Measurements from ENCODE around the gene ACP2.
A peak's percentile ranks its signal among the peaks of the same experiment; 100 is the strongest.
"Not testable (repeated sequence)": the region's sequence is repeated elsewhere in the genome, so short reads cannot be mapped to it uniquely, and the experiment has no call there.

ACP2 gene

DNA sequence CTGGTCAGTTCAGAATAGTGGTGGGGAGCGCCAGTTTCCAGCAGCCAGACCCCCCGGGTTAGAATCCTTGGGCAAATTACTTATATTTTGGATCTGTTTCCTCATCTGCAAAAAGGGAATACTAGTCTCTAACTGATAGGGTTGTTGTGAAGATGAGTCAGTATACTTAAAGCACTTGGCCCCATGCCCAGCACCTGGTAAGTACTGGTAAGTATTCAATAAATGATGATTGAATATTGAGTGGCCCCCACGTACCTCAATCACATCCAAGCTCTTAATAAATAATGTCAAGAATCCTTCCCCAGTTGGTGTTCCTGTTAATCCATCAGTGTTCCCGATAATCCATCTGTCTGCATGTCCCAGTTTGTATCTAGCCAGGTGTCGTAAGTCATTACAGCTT, 12.1 kb downstream of the ACP2 start:
- Mint-ChIP-seq H3K27ac (peak overlapping the region in 1 of 2 donors; percentile 69), H3K27me3 (no peaks in the 10 kb centered on the region), H3K4me1 (peaks cover 57% of the 10 kb centered on the region), H3K4me3 (no peak overlapping the region), H3K9me3 (no peaks in the 10 kb centered on the region)
- DNase-seq (no peak), ATAC-seq (no peak)

DNA sequence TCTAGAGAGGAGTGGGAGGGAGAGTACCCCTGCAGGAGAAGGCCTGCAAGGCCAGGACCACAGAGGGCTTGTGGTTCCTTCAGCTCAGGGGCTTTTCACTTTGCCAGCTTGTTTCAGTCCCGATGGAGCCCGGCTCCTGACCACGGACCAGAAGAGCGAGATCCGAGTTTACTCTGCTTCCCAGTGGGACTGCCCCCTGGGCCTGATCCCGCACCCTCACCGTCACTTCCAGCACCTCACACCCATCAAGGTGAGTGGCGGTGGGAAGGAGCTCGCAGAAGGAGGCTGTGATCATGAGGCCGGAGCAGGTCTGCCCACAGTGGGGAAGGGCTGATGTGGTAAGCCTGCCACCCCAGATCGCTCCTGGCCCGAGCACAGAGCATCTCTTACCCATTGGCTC, 13.5 kb downstream of the ACP2 start:
- H3K27me3 Mint-ChIP-seq: no peaks in the 10 kb centered on the region
- ATAC-seq: peak; percentile 21
- DNase-seq: no peak
- peak overlapping the region in 1 of 2 donors; percentile 92 for H3K27ac Mint-ChIP-seq
- peak overlapping the region; percentile 43 to 64 for H3K4me3 Mint-ChIP-seq
- no peaks in the 10 kb centered on the region for H3K9me3 Mint-ChIP-seq
- peaks cover 55% of the 10 kb centered on the region for H3K4me1 Mint-ChIP-seq

DNA sequence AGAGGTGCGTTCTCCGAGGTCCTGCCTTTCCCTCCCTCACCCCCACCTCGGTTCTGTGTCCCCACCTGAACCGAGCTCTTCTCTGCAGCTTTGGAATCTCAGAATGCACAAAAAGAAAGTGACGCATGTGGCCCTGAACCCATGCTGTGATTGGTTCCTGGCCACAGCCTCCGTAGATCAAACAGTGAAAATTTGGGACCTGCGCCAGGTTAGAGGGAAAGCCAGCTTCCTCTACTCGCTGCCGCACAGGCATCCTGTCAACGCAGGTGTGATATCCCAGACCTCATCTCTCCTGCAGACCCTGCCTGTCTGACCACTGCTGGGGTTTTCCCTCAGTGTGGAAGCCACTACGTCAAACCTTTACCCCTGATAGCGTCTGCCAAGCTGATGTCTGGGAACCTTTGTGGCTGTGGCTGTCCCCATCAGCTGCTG, 13.9 kb downstream of the ACP2 start:
- no peaks in the 10 kb centered on the region for H3K9me3 Mint-ChIP-seq
- ATAC-seq (peak; percentile 88), DNase-seq (peak; percentile 26 to 63)
- peak overlapping the region; percentile 43 to 64 for H3K4me3 Mint-ChIP-seq
- no peaks in the 10 kb centered on the region for H3K27me3 Mint-ChIP-seq
- peak overlapping the region in 1 of 2 donors; percentile 97 for H3K27ac Mint-ChIP-seq
- H3K4me1 Mint-ChIP-seq: peaks cover 51% of the 10 kb centered on the region

DNA sequence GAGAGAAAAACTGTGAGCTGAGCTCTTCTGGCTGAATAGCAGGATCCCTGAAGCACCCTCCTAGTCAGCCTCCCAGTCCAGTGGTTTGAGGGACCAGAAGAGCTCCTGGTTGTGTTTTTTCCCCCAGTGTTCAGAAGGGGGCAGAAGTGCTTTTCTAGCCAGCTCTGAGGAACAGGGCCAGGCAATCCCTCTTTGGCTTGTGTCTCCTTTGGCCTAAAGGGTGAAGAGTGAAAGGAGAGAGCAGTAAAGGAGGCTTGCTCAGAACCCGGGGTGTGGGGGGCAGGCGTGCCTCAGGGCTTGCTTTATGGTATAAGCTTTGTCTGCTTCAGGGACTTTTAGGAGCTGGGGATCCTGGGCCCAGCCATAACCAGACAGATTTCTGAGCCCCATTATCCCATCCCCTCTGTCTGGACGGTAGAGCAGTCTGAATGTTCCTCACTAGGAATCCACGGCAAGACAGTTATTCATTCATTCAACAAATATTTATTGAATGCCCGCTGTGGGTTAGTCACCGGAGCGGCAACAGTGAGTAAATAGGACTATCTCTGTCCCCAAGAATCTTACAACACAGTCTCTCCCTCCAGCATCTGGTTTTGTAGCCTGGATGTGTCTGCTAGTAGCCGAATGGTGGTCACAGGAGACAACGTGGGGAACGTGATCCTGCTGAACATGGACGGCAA, 14.5 kb downstream of the ACP2 start:
- ATAC-seq (peak; percentile 55), DNase-seq (peak in 1 of 2 donors; percentile 23)
- Mint-ChIP-seq H3K27ac (peak overlapping the region; percentile 9 to 97), H3K9me3 (no peaks in the 10 kb centered on the region), H3K27me3 (no peaks in the 10 kb centered on the region), H3K4me1 (peaks cover 52% of the 10 kb centered on the region), H3K4me3 (peak overlapping the region in 1 of 2 donors; percentile 64)

DNA sequence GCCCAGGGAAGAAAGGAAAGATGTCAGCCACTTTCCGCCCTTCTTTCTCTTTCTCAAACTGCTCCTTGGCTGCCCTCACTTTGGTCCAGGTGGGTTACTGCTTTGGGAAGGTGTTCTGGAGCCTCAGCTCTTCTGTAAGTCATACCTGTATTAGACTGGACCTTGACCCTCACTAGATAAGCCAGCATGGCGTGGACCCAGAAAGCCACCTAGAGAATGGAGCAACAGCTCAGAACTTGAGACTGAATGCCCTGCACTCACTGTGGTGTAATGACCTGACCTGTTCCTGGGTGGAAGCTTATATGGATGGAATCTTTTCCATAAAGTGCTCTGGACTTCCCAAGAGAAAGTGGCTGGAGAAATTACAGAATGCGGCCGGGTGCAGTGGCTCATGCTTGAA, 15.6 kb downstream of the ACP2 start:
- H3K27me3 Mint-ChIP-seq: no peaks in the 10 kb centered on the region
- no peak for ATAC-seq
- no peak overlapping the region for H3K27ac Mint-ChIP-seq
- DNase-seq: no peak
- H3K4me3 Mint-ChIP-seq: peak overlapping the region in 1 of 2 donors; percentile 19
- peaks cover 56% of the 10 kb centered on the region for H3K4me1 Mint-ChIP-seq
- no peaks in the 10 kb centered on the region for H3K9me3 Mint-ChIP-seq

DNA sequence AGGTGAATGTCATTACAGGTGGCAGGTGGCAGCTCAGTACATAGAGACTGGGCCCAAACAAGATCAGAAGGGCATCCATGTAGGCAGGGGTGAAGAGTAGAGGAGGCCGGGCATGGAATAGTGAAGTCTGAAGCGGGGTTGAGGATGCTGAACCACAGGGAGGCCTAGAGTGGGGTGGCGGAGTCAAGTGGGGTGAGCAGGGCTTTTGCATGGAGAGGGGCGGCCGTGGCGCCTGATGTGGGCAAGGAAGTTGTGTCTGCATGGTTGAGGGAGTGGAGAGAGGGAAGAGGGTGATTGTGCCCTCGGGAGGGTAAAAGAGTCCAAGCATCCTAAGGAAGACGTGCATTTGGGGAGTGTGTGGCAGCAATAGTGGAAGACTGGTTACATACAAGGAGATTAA, 19.5 kb downstream of the ACP2 start:
- H3K27ac Mint-ChIP-seq: peak overlapping the region in 1 of 2 donors; percentile 62
- H3K27me3 Mint-ChIP-seq: no peaks in the 10 kb centered on the region
- no peak overlapping the region for H3K4me3 Mint-ChIP-seq
- H3K9me3 Mint-ChIP-seq: no peaks in the 10 kb centered on the region
- H3K4me1 Mint-ChIP-seq: peaks cover 50% of the 10 kb centered on the region
- DNase-seq (no peak), ATAC-seq (no peak)

DNA sequence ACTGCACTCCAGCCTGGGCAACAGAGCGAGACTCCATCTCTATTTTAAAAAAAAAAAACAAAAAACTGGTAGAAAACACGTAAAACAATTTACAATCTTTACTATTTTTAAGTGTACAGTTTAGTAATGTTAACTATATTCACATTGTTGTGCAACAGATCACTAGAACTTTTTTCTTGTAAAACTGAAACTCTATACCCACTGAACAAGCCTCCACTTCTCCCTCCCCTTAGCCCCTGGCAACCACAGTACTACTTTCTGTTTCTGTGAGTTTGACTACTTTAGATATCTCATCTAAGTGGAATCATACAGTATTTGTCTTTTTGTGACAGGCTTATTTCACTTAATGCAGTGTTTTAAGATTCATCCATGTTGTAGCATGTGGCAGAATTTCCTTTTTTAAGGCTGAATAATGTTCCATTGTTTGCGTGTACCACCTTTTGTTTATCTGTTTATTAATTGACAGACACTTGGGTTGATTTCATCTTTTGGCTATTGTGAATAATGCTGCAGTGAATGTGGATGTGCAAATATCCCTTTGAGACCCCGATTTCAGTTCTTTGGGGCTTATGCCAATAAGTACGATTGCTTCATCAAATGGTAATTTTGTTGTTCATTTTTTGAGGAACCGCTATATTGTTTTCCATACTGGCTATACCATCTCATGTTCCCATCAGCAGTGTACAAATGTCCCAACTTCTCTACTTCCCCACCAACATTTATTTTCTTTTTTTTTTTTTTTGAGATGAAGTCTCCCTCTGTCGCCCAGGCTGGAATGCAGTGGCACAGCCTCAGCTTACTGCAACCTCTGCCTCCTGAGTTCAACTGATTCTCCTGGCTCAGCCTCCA, 22.8 kb downstream of the ACP2 start:
- Mint-ChIP-seq H3K27ac (peak overlapping the region; percentile 37 to 88), H3K4me3 (peak overlapping the region; percentile 61 to 70), H3K9me3 (no peaks in the 10 kb centered on the region), H3K4me1 (peaks cover 43% of the 10 kb centered on the region), H3K27me3 (no peaks in the 10 kb centered on the region)
- ATAC-seq: peak; percentile 99
- DNase-seq: no peak

DNA sequence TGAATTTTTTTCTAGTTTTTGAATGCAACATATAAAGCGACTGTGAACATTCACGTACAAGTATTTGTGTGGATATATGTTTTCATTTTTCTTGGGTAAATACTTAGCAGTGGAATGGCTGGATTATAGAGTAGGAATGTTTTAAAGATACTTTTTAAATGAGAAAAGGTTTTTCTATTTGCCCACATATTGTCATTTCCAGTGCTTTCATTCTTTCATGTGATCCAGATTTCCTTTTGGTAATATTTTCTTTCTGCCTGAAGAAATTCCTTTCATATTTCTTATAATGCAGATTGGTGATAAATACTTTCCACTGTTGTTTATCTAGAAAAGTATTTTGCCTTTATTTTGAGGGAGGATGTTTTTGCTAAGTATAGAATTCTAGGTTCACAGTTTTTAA, 25.9 kb downstream of the ACP2 start:
- H3K27me3 Mint-ChIP-seq: no peaks in the 10 kb centered on the region
- no peaks in the 10 kb centered on the region for H3K9me3 Mint-ChIP-seq
- ATAC-seq: no peak
- H3K27ac Mint-ChIP-seq: no peak overlapping the region
- H3K4me1 Mint-ChIP-seq: peaks cover 63% of the 10 kb centered on the region
- H3K4me3 Mint-ChIP-seq: no peak overlapping the region
- DNase-seq: no peak

DNA sequence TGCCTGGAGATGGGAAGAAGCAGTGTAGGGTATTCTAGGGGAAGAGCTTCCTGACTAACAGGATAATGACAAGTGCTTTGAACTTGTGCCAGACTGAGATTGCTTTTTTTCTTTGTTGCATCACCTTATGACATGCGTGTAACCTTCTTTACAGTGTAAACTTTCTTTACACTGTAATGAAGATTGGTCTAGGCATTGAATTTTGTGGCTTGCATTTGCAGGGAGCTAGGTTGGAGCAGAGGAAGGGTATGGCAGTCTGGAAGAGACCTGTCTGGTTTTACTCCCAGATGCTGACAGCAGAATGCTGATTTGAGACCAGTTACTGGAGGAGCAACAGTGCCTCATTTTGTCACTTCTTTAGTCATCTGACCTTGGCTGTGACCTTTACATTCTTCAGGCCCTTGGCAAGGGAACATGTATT, 28.2 kb downstream of the ACP2 start:
- Mint-ChIP-seq H3K27me3 (no peaks in the 10 kb centered on the region), H3K4me3 (peak overlapping the region; percentile 4 to 18), H3K4me1 (peaks cover 70% of the 10 kb centered on the region), H3K9me3 (no peaks in the 10 kb centered on the region), H3K27ac (peak overlapping the region; percentile 28 to 59)
- DNase-seq (no peak), ATAC-seq (no peak)

DNA sequence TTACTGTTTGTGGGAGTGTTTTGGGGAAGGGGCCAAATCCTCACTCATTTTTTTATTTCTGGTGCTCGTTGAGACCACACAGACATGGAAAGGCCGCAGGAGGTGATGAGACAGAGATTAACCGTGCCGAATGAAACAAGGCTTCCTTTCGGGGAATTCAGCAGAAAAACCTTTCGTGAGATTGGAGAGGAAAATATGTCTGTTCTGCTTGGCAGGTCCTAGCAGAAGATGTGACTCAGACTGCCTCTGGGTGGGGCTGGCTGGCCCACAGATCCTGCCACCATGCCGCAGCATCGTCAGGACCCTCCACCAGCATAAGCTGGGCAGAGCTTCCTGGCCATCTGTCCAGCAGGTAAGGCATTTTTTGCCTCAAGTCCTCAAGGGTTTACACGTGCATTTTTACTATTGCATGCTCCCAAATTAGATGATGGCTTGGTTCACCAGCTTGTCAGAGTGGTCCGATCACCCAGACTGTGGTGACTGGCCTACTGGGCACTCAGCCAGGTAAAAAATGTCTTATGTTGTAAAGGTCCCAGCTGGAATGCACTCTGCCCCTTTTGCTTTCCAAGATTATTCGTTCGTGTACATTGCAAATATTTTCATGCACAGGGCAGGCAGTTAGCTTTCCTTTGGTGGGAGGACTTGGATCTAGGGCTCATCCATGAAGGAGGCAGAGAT, 32.4 kb downstream of the ACP2 start:
- peaks cover 63% of the 10 kb centered on the region for H3K4me1 Mint-ChIP-seq
- DNase-seq: peak; percentile 62 to 74
- peak; percentile 50 for ATAC-seq
- no peaks in the 10 kb centered on the region for H3K27me3 Mint-ChIP-seq
- no peaks in the 10 kb centered on the region for H3K9me3 Mint-ChIP-seq
- H3K27ac Mint-ChIP-seq: peak overlapping the region; percentile 100
- H3K4me3 Mint-ChIP-seq: peak overlapping the region; percentile 98 to 100

DNA sequence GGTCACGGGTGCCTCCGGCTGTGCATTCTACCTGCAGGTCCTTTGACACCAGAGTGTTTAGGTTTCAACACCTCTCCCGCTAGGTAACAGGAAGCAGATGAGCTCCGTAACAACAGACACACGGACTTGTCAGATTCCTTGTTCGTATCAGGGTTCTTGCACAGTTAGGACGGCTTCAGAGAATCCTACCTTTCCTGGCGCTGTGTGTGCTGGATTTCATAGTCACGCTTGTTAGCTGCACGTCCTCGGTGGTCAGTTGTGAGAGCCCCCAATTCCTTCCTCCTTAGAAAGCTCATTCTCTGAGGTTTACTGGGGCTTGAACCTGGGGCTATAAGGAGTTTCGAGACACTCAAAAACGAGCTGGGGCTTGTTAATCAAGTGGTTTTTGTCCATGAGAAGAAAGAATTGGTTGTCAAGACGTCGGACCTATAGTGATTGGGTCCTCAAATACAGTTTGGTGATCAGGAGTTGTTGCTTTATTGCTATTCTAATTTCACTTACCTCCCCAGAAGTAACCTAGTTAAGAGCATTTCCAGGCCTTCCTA, 33.2 kb downstream of the ACP2 start:
- Mint-ChIP-seq H3K27me3 (no peaks in the 10 kb centered on the region), H3K27ac (peak overlapping the region; percentile 100), H3K4me3 (peak overlapping the region; percentile 98 to 100), H3K4me1 (peaks cover 57% of the 10 kb centered on the region), H3K9me3 (no peaks in the 10 kb centered on the region)
- DNase-seq (no peak), ATAC-seq (no peak)

DNA sequence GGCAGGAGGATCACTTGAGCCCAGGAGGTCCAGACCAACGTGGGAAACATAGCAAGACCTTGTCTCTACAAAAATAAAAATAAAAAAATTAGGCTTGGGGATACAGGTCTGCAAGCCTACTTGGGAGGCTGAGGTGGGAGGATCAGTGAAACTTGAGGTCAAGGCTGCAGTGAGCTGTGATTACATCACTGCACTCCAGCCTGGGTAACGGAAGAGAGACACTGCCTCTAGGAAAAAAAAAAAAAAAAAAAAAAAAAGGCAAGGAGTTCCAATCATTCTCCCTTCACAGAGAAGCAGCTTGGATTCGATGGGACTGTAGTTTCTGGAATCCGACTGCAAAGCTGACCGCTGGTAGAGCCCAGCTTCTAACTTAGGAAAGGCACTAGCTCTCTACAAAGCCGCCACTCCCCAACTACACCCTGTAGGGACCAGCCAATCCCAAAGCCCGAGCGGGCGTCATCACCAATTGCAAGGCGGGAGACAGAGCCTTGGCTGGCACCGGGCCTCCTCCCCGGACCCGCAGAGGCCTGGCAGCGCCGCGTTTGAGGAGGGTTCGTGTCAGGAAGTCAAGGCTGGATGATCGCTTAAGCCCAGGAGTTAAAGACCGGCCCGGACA, 34.6 kb downstream of the ACP2 start:
- H3K4me1 Mint-ChIP-seq: peaks cover 44% of the 10 kb centered on the region
- H3K9me3 Mint-ChIP-seq: no peaks in the 10 kb centered on the region

DNA sequence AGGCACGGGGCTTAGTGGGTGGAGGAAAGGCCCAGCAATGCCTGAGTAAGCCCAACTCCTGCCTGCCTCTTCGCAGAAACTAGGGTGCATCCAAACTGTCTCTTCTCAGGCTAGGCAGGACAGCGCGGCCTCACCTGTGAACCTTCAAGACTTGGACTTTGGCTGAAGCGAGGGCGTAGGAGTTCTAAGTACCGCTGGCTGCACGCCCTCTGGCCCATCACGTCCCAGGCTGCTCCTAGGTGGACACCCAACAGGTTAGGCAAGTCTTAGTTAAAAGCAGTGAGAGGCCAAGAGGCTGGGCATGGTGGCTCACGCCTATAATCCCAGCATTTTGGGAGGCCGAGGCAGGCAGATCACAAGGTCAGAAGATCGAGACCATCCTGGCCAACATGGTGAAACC, 35.7 kb downstream of the ACP2 start:
- H3K27me3 Mint-ChIP-seq: no peaks in the 10 kb centered on the region
- H3K27ac Mint-ChIP-seq: peak overlapping the region in 1 of 2 donors; percentile 27
- no peaks in the 10 kb centered on the region for H3K9me3 Mint-ChIP-seq
- H3K4me3 Mint-ChIP-seq: no peak overlapping the region
- DNase-seq (no peak), ATAC-seq (no peak)
- H3K4me1 Mint-ChIP-seq: peaks cover 34% of the 10 kb centered on the region

More for the DNA sequence above, 34.6 kb downstream of the ACP2 start:
- H3K27me3 Mint-ChIP-seq: no peaks in the 10 kb centered on the region
- peak; percentile 88 for ATAC-seq
- H3K4me3 Mint-ChIP-seq: peak overlapping the region; percentile 98 to 100
- H3K27ac Mint-ChIP-seq: peak overlapping the region; percentile 100
- peak; percentile 85 to 92 for DNase-seq

DNA sequence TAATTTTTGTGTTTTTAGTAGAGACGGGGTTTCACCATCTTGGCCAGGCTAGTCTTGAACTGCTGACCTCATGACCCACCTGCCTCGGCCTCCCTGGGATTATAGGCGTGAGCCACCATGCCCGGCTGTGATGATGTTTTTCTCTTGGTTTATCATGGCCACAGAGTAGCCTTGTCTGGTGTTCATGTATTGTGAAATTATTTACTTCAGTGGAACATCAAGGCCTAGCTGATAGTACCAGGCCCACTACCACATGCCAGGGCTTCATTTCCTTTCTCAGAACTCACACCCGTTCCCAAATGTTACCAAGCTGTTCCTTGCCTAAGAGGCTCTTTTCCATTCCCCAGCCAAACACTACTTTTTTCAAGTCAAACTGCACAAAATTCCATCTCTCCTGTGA, 40.0 kb downstream of the ACP2 start:
- DNase-seq: no peak
- Mint-ChIP-seq H3K9me3 (no peaks in the 10 kb centered on the region), H3K4me3 (no peak overlapping the region), H3K27ac (no peak overlapping the region), H3K4me1 (peaks cover 7% of the 10 kb centered on the region), H3K27me3 (no peaks in the 10 kb centered on the region)
- no peak for ATAC-seq

DNA sequence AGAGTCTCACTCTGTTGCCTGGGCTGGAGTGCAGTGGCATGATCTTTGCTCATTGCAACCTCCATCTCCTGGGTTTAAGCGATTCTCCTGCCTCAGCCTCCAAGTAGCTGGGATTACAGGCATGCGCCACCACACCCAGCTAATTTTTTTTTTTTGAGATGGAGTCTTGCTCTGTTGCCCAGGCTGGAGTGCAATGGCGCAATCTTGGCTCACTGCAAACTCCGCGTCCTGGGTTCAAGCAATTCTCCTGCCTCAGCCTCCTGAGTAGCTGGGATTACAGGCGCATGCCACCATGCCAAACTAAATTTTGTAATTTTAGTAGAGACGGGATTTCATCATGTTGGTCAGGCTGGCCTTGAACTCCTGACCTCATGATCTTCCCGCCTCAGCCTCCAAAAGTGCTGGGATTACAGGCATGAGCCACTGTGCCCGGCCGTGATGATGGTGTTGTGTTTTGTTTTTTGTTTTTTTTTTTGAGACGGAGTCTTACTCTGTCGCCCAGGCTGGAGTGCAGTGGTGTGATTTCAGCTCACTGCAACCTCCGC, 40.5 kb downstream of the ACP2 start:
- not testable (repeated sequence) for ATAC-seq, H3K4me3 Mint-ChIP-seq, H3K27ac Mint-ChIP-seq, H3K9me3 Mint-ChIP-seq, DNase-seq, H3K27me3 Mint-ChIP-seq, H3K4me1 Mint-ChIP-seq
